HG02623 (cell line): ENCODE results near the gene SUSD6.

Source experiments
- ATAC-seq: cut with Tn5 transposase; IDR thresholded peaks from one replicate; pipeline ENCODE4 v1.9.1; 2021; ENCODE audit warnings: moderate library complexity; ENCODE audit not compliant: unreplicated experiment

SUSD6 gene

DNA sequence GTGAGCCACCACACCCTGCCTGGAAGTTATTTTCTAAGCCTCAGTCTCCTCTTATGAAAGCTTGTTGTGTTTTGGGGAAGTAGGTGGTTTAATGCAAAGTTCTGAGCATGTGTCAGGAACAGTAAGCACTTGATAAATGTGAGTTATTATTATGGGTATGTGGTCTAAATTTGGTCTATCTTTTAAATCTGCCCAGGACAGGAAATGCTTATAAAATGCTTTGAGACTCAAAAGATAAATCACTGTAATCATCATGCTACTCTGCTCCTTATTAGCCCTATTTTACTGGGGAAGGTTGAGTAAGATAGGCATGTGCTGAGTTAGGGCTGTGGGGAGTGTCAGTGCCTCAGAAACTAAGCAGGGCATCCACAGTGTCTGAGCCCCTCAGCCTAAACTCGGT lies 142.5 kb downstream of the SUSD6 start:
- no peak for ATAC-seq

DNA sequence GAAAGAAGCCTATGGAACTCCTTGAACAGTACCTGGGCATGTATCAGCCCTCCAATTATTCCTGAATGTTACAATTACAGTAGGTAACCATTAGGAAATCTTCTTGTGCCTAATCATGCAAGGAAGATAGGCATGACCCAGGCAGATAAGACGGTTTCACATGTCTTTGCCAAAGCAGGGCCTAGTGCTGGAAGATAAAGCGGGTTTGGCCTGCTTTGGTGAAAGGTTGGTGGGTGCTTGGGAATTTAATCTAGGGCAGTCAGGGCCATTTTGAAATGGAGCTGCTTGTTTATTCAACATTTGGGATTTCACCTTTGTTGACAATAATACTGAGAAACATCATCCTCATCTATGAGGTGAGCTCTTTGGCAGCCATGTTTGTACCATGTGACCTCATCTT lies 143.1 kb downstream of the SUSD6 start:
- no peak for ATAC-seq

DNA sequence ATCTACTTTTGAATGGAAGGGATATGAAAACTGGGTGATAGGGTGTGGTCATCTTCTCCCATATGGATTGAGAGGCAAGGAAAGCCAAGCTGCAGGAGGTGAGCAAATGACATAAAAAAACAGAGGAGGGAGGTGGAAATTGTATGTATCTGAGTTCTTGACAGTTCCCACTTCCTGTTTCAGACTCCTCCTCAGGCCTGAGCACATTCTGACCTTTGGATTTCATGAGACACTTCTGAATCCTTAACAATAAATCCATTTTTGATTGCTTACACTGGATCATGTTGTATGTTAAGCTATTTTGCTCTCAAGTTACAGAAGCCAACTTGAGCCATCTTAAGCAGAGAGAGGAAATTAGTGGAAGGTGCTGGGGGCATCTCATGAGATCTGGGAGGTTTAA lies 143.9 kb downstream of the SUSD6 start:
- ATAC-seq: no peak

DNA sequence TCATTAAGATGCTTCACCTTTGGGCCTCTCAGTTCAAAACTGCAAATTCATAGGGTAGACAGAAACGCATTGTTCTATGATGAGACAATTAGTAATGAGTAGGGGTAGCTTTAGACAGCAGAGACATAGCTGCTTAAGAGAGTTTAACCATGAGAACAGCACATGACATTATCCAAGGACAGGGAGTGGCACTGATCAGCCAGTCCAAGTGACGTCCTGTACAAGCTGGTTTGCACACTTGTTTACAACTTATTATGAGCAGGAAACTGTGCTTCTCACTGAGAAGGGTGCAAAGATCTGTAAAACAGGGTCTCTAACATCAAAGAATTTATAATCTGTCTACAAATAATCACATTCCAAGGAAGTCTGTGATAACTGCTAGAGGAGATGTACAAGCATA lies 144.4 kb downstream of the SUSD6 start:
- no peak for ATAC-seq

DNA sequence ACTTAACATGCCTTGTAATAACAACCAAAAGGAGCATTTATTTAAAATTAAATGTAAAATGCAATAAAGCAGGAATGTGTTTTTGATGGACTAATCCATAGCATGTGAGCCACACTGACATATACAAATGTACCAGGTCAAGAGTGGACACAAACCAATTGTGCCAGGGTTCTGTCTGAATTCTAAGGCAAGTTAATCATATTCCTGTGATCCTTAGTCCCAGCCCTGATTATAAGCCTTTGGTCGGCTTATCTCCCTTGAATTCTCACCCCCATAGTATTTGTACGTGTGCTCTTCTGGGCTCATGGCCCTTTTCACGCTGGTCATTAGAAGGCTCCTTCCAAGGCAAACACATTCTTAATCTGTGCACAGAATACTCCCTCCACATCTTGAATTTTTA lies 144.9 kb downstream of the SUSD6 start:
- ATAC-seq: no peak

DNA sequence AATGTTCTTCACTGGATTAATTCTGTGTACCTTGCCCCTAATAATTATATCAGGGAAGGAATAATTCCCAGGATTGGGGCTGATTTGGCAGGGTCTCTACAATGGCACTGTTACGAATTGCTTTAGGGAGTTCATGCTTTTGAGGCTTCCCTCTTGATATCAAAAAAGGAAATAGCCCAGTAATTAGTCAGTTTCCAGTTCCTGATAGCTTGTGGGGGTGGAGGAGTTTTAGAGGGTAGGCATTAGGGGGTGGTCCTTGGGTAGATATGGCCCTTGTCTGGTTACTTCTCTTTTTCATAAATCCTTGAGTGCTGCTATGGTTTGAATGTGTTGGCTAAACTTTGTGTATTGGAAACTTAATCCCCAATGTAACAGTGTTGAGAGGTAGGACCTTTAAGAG lies 149.4 kb downstream of the SUSD6 start:
- ATAC-seq: no peak

DNA sequence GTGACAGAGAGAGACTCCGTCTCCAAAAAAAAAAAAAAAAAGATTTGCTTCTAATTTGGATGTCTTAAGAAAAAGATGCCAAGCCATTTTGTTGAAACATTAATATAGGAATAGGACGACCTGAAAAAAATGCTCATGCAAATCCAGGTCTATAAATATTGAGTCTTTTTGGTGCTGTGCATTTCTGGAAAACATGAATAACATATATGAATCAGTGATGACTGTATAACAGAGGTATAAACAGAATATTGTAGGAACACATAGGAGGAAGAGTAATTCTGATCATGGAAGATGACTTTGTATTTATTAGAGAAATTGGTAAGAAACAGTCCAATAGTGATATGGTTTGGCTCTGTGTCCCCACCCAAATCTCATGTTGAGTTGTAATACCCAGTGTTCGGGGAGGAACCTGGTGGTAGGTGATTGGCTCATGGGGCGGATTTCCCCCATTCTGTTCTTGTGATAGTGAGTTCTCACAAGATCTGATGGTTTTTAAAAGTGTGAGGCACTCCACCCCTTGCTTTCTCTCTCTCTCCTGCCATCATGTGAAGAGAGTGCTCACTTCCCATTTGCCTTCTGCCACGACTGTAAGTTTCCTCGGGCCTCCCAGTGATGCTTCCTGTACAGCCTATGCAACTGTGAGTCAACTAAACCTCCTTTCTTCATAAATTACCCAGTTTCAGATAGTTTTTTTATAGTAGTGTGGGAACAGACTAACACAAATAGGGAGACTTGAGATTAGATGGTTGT lies 152.5 kb downstream of the SUSD6 start:
- ATAC-seq: no peak
